GM08714 (cell line): ENCODE measurements around the gene ACAD9.

ENCODE experiments used
- H3K4me3 ChIP-seq: fragments of 200-500 bp; sonication (Bioruptor generic); 2 replicates; pipeline ENCODE4 v1.5.1; 2014; ENCODE audit warnings: mild to moderate bottlenecking, low read length, inconsistent platforms
- ZNF274 ChIP-seq: IDR thresholded peaks from 2 replicates; pipeline ENCODE4 v1.6.1; 2012; ENCODE audit warnings: mild to moderate bottlenecking, low read depth, low read length

ACAD9 gene

DNA sequence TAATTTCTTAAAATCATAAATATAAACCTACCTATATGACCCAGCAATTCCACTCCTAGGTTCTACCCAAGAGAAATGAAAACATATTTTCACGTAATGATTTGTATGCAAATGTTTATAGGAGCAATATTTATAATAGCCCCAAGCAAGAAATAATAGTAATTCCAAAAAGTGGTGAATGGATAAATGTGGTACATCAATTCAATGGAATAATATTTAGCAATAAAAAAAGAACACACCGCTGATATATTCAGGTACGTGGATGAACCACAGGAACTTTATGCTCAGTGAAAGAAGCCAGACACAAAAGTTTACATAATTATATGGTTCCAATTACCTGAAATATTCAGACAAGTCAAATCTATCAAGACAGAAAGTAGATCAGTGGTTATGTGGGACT, 49.9 kb downstream of the ACAD9 start:
- TF ChIP-seq ZNF274, result no peak
- H3K4me3 ChIP-seq, result no peak overlapping the region

DNA sequence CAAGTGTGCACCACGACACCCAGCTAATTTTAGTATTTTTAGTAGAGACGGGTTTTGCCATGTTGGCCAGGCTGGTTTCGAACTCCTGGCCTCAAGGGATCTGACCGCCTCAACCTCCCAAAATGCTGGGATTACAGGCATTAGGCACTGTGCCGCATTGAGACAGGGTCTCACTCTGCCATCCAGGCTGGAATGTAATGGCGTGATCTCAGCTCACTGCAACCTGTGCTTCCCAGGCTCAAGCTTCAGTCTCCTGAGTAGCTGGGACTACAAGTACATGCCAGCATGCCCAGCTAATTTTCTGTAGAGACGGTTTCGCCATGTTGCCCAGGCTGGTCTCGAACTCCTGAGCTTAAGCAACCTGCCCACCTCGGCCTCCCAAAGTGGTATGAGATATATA, 51.6 kb downstream of the ACAD9 start:
- TF ChIP-seq ZNF274, result no peak
- H3K4me3 ChIP-seq, result no peak overlapping the region

DNA sequence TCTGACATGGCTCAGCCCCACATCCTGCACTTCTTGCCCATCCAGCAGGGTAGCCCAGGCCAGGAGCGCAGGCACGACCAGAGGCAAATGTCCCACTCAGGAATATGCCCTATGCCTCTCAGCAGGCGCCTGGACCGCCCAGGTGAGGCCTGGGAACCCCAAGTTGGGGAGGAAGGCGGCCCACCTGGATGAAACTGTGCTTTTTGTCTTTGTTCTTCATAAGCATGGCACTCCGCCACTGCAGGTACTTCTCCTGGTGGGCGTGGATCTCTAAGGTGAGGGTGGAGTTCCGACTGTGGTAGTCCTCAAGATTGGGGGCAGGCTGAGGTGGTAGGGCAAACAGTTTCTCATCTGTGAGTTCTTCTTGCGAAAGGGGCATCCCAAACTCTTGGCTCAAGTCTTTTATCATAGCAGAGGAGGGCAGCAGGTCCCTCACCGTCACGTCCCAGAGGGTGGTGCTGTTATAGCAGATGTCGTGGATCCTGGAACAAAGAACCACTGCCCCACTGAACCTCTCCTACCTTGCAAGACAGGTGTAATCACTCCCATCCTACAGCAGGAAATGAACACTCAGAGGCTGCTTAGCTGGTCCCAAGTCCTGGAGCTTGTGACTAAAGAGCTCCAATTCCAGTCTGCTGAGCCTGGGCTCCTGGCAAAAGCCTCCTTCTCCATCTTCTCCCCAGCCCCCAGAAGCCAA, 53.2 kb downstream of the ACAD9 start:
- no peak for TF ChIP-seq ZNF274
- H3K4me3 ChIP-seq, result no peak overlapping the region

DNA sequence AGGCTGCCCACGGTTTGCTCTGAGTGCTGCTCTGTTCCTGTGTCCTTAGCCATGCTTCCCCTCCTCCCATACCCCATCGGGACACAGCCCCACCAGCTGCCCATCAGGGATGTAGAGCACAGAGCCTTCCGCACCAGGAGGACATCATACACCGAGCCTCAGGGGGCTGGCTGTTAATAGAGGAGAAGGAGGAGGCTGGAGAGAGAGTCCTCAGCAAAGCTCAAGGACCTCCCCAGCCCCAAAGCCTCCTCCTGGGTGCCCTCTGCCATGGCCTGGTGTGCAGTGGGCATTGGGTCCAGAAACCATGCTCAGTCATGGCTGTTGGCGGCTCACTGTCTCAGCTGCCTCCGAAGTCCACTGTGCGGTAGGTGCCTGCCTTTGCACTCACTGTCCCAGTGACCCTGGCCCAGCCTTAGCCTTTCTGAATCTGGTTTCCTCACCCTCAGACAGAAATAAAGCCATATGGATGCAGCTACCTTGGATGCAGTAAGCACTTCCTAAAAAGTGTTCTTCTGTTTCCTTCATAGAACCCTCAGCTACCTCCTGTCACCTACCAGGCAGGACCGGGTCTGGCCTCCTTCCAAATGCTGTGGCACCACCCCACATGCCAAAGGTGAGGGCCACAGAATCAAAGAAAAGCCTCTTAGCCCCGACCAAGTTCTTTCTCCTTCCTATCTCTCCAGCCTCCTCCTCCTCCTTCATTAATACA, 53.9 kb downstream of the ACAD9 start:
- TF ChIP-seq ZNF274, result no peak
- no peak overlapping the region for H3K4me3 ChIP-seq

DNA sequence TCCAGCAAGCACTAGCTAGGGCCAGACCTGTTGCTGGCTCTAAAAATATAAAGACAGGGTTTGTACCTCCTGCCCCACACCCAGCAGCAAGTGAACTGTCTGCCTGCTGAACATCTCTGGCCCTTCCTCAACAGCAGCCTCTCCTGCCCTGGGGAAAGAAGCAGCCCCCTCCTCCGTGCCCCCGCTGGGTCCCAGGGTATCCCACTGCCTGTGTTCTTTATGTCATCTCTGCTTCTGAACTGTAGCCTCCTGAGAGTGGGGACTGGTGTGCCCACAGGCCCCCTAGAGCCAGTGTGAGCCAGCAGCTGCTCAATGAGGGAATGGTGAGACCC, 54.5 kb downstream of the ACAD9 start:
- TF ChIP-seq ZNF274, result no peak
- H3K4me3 ChIP-seq, result no peak overlapping the region

DNA sequence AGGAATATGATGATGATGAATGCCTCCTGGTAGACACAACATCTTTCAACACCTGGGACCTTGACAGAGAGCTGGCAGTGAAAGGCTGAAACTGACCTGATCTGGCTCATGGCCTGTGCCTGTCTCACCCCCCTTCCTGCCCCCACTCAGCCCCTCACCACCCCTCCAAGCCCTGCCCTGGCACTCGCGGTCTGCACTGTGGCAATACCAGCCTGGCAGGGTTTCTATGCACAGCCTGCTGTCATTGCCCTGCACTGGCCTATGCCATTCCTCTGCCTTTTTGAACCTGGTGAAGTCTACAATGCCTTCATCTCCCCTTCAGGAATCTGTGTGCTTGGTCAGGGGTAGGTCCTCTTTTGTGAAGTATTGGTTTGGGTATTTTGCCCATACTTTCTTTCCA, 56.5 kb downstream of the ACAD9 start:
- H3K4me3 ChIP-seq, result no peak overlapping the region
- no peak for TF ChIP-seq ZNF274

DNA sequence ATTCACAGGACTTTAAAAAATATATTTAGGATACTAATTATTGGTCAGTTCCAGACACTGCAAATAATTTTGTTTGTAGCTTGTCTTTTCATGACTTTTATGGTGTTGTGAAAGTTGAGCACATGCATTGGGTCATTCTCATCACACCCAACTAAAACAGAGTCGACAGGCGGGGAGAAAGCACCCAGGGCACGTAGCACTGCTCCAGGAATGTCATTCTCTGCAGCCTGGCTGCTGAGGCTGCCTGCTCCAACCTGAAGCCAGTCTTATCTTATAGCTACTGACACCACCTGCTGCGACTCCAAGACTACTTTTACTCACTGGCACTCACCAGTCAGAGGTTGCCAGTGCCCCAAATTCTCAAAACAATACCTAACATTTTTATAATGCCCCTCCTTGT, 56.9 kb downstream of the ACAD9 start:
- TF ChIP-seq ZNF274, result no peak
- H3K4me3 ChIP-seq, result no peak overlapping the region

DNA sequence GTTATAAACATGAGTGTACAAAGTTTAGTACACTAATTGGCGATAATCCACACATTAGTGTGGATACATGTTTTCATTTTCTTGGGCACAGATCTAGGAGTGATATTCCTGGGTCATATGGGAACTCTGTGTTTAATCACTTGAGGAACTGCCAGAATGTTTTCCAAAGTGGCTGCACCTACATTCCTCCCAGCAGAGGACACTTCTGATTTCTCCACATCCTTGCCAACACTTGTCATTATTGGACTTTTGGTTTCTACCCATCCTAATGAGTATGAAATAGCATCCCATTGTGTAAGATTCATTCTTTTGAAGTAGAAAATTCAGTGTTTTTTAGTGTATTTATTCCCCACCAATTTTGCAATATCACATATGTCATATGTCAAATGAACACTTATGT, 60.8 kb downstream of the ACAD9 start:
- no peak for TF ChIP-seq ZNF274
- no peak overlapping the region for H3K4me3 ChIP-seq

DNA sequence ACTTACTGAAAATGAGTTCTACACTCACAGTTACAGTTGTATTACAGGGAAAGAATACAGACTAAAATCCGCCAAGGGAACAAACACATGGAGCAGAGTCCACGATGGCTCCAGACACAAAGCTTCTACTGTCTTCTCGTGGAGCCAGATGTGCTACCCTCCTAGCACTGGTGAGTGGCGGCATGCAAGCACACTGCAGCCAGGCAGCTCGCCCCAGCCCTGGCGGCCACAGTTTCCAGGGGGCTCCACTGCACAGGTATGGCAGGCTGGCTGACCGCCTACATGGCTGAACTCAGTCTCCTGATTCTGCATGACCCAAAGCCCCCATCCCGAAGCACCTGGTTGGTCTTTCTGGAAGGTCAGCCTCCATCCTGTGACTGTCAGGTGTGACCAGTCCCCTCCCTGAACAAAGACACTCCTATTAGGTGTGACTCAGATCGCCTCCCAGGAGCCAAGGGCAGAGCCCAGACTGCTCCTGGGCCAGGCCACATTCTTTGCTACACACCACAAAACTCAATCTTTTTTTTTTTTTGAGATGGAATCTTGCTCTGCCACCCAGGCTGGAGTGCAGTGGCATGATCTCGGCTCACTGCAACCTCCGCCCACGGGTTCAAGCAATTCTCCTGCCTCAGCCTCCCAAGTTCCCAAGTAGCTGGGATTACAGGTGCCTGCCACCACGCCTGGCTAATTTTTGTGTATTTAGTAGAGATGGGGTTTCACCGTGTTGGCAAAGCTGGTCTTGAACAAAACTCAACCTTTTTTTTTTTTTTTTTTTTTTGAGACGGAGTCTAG, 62.9 kb downstream of the ACAD9 start:
- H3K4me3 ChIP-seq, result no peak overlapping the region
- no peak for TF ChIP-seq ZNF274

DNA sequence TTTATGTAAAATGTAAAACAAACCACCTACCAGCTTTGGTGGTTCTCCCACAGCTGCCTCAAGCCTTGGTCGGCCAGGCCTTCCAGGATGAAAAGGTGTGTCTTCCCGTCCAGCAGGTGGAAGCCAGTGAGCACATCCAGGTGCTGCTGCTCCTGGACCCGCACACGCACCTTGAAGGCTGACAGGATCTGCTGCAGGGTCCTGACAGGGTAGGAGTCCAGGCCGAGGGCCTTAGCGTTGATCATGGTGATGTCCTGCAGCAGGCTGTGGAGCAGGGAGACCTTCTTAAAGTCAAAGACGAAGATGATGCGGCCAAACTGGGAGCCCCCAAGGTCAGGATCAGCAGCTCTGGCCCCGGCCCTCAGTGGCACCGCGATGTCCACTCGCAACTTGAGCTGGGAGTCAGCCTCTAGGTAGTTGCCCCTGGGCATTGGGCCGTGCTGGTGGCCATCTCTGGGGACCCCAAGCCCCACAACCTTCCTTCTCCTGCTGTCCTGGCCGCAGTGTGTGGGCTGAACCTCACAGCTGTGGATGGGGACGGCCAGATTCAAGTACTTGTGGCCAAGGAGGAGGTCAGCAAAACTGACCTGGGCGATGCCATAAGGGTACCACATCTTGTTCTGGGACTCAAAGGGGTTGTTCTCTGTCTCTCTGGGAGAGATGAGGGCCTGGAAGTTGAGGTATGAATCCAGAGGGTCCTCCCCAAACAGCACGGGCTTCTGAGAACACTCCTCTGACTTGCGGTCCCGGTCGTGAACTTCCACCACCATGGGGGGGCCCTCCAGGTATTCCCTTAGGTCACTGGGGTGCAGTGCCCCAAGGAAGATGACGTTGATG, 65.8 kb downstream of the ACAD9 start:
- no peak for TF ChIP-seq ZNF274

DNA sequence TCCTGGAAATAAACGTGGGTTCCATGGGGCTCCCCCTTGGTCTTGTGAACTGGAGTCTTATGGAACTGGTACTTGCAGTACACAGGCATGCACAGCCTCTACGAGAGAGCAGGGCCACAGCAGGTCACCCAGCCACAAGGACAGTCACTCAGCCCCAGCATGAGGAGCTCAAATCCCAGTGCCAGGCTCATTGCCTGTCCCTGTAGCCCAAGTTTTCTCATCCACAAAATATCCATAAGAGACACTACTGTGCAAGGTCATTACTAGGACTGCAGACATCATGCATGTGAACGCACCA, 66.4 kb downstream of the ACAD9 start:
- no peak for TF ChIP-seq ZNF274
- H3K4me3 ChIP-seq, result no peak overlapping the region

More for the DNA sequence above, 65.8 kb downstream of the ACAD9 start:
- H3K4me3 ChIP-seq, result no peak overlapping the region

DNA sequence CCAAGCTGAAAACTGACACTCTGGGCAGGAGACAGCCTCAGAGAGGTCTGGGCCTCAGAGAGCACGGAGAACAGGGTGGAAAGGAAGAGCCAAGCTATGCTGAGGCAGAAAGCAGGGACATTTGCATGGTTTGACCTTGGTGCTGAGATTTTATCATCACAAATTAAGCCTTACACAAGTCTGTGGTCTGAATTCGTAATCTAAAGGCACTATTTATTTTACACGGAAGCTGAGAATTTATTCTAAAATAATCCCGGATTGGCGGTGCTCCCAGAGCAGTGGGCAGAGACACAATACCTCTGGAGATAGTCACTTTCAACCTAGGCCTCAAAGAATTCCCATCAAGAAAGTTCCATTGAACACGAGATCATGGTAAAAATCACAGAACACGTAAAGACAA, 67.0 kb downstream of the ACAD9 start:
- H3K4me3 ChIP-seq, result no peak overlapping the region
- no peak for TF ChIP-seq ZNF274

DNA sequence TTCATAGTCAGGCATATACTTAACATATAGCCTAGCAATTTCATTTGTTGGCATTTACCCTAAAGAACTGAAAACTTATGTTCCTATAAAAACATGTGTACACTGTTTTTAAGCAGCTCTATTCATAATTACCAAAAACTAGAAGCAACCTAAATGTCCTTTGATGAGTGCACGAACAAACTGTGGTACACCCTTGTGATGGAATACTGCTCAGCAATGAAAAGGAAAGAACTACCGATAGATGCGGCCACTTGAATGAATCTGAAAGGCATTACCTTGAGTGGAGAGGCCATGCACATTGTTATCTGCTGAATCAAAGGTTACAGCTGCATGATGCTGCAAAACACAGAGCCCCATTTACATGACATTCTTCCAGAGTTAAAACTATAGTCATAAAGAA, 69.7 kb downstream of the ACAD9 start:
- no peak for TF ChIP-seq ZNF274
- no peak overlapping the region for H3K4me3 ChIP-seq

DNA sequence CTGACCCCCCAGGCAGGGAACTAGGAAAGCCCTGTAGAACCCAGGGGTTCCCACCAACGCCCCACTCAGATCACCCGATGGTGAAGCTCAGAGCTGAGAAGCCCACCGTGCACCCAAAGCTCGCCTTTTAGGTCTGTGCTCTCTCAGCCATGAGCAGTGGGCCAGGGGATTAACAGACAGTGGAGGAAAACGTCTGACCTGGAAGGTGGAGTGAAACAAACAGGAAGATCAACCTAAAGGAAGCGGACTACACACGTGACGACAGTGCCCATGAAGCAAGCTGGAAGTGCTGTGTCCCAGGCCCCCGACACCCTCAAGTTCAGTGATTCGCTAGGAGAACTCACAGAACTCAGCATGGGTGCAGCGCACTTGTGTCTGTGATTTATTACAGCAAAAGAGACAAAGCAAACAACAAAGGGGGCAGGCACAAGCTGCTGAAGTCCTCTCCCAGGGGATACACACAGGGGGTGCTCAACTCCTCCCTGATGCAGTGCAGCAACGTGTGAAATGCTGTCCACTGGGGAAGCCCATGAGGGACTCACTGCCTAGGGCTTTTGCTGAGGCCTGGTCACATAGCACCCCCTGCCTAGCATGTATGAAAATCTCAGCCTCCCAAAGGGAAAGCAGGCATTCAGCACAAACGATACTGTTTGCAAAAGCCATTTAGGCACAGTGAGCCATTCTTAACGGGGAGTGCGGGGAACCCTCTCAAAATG, 71.0 kb downstream of the ACAD9 start:
- no peak for TF ChIP-seq ZNF274
- H3K4me3 ChIP-seq, result no peak overlapping the region

DNA sequence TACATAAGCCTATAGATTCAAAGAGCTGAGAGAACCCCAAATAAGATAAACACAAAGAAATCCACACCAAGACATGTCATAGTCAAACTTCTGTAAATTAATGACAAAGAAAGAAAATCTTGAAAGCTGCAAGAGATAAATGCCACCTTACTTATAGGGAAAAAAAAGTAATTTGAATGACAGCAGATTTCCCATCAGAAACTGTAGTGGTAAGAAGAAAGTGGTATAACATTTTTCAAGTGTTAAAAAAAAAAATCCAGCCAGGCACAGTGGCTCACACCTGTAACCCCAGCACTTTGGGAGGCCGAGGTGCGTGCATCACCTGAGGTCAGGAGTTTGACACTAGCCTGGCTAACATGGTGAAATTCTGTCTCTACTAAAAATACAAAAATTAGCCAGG, 77.0 kb downstream of the ACAD9 start:
- no peak overlapping the region for H3K4me3 ChIP-seq
- no peak for TF ChIP-seq ZNF274
